AG10803 (cell line): ENCODE results near the gene ULBP2.

ENCODE experiments used
- DNase-seq: peaks from one replicate; pipeline ENCODE4 v3.0.0; 2010; ENCODE audit warnings: low read depth
- H3K4me3 ChIP-seq: 2 replicates; pipeline ENCODE4 v1.5.1; 2011; ENCODE audit warnings: mild to moderate bottlenecking, low read length, control low read depth
- CTCF ChIP-seq: conservative IDR thresholded peaks from 2 replicates; pipeline ENCODE4 v1.5.1; 2011; ENCODE audit warnings: mild to moderate bottlenecking, low read length, control low read depth, inconsistent platforms

The ULBP2 gene

GRCh38 chr6:149941583-149942460, at the start of gene ULBP2:
ULBP2 (plus strand) TSS chr6:149942014; CDS start chr6:149942073, 59 bp downstream.
- TF ChIP-seq CTCF: 0 out of 2 replicates have a peak, but pooled peaks have one; percentile 4
- H3K4me3 ChIP-seq: peak within 1 kb of the TSS; percentile 83
- DNase-seq: peak; percentile 95

DNA sequence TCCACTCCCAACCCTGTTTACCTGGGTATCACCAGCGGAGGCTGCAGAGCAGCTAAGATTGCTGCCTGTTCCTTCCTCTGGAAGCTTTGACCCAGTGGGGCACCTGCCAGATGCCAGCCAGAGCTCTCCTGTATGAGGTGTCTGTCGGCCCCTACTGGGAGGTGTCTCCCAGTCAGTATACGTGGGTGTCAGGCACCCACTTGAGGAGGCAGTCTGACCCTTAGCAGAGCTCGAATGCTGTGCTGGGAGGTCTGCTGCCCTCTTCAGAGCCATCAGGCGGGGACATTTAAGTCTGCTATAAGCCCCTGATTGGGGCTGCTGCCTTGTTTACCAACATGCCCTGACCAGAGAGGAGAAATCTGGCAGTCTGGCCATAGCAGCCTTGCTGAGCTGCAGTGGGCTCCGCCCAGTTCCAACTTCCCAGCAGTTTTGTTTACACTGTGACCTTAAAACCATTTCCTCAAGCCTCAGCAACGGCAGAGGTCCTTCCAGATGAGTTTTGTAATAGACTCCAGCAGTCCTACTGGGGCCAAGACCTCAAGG, 46.7 kb upstream of the ULBP2 start:
- no peak for TF ChIP-seq CTCF
- H3K4me3 ChIP-seq: no peak overlapping the region
- DNase-seq: peak; percentile 92

DNA sequence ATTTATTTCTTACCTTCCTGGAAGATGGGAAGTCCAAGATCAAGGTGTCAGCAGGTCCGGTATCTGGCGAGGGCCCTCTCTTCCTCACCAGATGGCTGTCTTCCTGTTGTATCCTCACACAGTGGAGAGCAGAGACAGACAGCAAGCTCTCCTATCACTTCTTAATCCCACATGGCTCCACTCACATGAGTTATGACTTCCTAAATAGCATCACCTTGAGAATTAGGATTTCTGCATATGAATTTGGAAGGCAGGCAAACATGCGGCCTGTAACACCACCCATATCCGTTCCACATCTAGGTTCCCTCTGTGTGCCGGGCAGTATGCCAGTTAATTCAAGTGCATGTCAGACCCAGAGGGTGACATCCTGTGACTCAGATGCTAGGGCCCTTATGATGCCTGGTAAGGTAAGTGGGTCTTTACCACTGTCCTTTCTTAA, 46.0 kb upstream of the ULBP2 start:
- TF ChIP-seq CTCF: no peak
- DNase-seq: peak; percentile 72
- H3K4me3 ChIP-seq: no peak overlapping the region

DNA sequence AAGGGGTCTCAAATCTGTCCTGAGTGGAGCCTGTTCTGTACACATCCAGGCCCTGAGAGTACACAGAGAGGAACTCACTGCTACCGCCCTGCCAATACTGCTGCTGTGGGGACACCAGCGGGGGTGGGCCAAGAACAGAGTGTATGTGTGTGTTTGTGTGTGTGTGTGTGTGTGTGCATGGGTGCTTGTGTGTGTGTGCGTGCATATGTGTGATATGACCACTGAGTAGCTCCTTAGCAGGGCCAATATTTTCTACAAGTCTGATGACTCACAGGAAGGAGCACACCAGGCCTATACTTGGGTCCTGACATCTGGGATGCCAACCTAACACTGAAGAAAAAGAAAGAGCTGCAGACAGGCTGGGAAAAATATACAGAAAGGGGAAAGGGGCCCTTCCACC, 45.3 kb upstream of the ULBP2 start:
- TF ChIP-seq CTCF: no peak
- DNase-seq: peak; percentile 51
- peak overlapping the region; percentile 64 for H3K4me3 ChIP-seq

DNA sequence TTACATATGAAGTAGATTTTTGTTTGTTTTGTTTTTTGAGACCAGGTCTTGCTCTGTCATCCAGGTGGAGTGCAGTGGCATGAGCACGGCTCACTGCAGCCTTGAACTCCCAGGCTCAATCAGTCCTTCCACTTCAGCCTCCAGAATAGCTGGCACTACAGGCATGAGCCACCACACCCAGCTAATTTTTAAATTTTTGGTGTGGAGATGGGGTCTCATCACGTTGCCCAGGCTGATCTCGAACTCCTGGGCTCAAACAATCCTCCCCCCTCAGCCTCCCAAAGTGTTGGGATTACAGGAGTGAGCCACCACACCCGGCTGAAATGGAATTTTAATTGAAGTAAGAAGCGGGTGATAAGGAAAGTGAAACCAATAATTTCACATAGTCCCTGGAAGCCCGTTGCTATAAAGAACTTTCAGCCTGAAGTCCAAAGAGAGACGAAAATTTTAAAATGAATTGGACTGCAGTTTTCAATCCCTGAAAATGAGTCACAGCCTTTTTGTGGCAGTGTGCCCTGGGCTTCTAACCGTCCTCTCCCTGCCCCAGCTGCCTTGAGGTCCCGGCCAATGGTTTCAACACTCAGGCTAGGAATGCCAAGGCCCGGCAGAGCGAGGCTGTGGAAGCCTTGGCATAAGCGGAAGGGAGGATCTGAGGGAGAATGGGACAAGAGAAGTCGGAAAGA, 44.7 kb upstream of the ULBP2 start:
- H3K4me3 ChIP-seq: peak overlapping the region; percentile 64
- peak; percentile 97 for DNase-seq
- no peak for TF ChIP-seq CTCF

DNA sequence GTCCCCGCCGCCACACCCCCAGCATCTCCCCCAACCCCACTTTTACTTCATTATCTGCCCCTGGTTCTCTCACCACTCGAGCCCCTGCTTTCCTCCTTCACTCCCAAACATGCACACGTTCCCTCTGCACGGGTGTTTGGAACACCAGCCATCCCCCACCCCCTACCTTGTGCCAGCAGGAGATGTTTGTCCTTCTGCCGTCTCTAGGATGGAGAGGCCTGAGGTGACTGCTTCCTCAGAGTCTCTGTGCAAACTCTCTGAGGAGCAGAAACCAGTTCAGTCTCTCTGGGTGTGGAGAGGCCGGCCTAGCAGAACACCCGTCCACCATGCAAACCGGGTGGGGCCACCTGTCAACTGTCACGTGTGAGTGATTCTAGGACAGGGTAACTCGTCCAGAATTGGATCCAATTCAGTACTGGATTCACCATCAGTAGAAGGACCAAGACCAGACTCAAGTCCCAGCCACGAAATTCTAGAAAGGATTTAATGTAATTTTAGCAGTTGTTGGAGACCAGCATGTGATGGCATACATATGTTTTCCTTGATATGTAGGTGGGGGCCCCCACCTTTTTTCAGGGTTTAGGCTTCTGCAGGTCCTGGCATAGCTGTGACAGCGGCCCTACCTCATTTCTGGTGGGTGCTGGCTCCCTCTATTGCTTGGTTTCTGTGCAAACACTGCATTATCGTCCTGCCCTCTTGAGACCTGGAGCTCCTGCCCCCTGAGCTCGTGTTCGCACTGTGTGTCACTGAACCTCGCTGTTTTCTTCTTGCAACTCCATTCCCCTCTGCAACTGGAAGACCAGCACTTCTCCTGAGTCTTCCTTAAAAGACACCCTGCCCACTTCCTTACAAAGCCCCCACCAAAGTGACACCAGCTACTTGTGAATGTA, 43.7 kb upstream of the ULBP2 start, which contains the start of gene RAET1E:
Gene RAET1E, minus strand, starts transcription at position 259 of the 890 bp plus-strand sequence. CDS start 7,212 bp downstream, outside the sequence.
- DNase-seq: no peak
- TF ChIP-seq CTCF: 0 out of 2 replicates have a peak, but pooled peaks have one; percentile 11
- H3K4me3 ChIP-seq: peak within 1 kb of the TSS; percentile 64
